ENCODE measurements around the gene EFNA5.

EFNA5 gene

GRCh38 chr5:107484281-107484680 is 186.5 kb downstream of the EFNA5 start:
- DNase-seq (ENCODE audit: low read depth): no peak

GRCh38 chr5:107483231-107484024 is 187.3 kb downstream of the EFNA5 start:
- no peak for DNase-seq (ENCODE audit: low read depth)

DNA sequence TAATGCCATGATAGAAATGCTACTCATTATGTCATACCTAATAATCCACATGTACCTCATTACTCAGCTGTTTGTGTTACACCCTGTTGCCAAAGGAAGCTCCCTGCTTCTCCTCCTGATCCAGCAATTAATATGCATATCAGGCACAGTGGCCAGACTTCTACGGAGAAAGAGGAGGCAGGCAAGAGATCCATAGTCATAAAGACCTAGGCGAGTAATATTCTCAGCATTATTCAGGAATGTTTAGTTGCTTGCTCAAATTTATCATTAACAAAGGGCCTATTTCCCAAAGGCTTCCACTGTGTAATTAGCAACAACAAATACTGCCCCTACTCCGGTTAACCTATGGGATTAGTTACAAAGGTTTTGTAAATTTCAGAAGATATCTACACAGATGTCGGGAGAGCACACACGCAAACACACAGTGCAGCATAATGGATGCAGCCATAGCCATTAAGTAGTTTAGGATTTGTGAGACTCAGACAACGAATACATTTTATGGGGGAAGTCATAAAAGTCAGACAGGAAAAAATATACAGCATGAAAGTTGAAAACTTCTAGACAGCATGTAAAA is 192.6 kb downstream of the EFNA5 start:
- DNase-seq (ENCODE audit: low read depth): no peak

- no peak for DNase-seq (ENCODE audit: low read depth)
These were observed 193.2 kb downstream of the EFNA5 start for GRCh38 chr5:107477492-107477891.

DNA sequence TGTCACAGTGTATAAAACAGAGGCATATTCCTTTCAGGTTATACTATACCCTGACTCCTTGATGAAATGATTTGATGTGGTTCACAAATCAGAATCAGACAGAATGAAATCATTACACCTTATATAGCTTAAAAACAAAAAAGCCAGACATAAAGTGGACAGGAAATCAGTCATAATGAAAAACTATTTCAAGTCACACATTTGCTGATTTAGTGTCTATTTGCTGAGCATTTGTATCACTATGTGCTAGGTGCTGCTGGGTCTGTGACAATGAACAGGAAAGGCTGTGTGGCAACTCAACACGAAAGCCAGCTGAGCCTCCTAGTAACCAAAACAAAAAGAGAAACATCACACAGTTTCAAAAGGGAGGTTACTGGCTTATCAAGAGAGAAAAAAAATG is 194.0 kb downstream of the EFNA5 start:
- DNase-seq (ENCODE audit: low read depth): no peak

DNA sequence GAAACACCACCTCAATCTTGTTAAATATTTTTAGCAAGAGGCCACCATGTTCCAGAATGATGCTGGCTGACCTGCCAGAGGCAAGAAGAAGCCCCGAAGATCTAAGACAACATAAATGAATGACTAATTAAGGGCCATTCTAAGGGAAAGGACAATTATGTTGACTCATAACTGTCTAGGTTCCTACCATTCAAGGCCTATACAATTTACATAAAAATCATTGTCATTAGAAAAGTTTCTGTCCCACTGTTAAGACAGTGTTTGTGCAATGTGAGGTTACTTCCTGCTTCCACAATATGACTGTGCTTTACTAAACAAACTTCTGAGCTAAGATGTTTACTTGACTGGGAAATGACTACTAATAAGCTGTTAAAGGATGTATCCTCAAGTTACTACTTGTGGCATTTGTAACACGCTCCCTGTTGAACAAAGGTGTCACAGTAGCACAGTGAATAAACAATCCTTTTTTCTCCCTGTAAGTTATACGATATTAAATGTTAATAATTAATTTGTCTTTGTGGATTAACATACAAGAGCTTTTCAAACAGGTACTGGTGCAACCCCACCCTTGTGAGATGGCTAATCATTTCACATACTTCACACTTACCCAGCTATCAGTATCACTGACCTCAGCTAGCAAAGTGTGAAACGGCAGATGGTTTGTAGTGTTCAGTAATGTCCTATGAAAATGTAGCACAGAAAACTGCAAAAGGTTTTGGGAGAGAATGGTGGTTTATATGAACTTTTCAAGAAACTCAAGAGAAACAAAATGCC is 195.8 kb downstream of the EFNA5 start:
- no peak for DNase-seq (ENCODE audit: low read depth)

DNA sequence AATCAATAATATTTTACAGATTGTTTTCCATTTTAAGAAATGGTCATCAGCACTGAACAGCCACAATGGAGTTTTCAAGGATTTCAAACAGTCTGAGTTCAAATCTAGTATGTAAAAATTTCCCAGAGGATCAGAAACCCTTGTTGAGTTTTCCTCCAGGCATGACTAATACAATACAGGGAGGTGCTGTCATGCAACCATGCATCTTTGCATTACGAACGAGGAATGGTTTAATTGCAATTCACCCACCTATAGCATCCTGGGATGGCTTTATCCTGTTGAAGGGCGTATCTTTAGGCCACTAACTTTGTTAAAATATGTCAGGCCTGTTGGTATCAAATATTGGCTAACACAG is 196.4 kb downstream of the EFNA5 start:
- no peak for DNase-seq (ENCODE audit: low read depth)

DNA sequence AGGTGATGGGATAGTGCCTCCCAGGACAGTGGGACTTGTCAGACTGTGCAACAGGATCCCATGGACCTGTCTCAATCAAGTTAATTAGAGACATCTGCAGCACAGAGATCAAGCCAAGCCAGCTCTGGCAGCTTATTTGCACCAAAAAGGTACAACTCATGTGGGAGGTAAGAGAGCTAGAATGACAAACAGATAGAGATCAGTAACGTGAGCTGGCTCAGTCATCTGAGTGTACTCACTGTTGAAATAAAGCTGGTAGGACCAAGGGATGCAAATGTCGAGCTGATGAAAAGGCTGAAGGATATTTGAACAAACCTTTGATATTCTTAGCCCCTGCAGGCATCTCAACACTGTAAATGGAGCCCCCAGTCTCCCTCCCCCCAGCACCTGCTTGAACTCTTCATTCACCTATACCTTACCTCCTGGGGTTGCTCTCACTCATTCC is 198.1 kb downstream of the EFNA5 start:
- DNase-seq (ENCODE audit: low read depth): no peak

DNA sequence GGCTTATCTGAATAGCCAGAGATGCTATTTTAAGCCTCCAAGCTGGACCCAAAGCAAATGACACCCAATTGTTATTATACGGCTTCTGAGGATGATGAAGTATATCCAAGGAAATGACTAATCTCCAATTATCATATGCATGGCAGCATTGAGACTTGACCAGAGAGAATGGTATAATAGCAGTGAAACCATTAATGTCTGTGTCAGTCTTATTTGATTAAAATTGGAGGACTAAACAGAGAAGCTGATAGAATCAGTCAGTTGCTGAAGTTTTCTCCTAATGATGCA is 200.5 kb downstream of the EFNA5 start:
- no peak for DNase-seq (ENCODE audit: low read depth)

DNA sequence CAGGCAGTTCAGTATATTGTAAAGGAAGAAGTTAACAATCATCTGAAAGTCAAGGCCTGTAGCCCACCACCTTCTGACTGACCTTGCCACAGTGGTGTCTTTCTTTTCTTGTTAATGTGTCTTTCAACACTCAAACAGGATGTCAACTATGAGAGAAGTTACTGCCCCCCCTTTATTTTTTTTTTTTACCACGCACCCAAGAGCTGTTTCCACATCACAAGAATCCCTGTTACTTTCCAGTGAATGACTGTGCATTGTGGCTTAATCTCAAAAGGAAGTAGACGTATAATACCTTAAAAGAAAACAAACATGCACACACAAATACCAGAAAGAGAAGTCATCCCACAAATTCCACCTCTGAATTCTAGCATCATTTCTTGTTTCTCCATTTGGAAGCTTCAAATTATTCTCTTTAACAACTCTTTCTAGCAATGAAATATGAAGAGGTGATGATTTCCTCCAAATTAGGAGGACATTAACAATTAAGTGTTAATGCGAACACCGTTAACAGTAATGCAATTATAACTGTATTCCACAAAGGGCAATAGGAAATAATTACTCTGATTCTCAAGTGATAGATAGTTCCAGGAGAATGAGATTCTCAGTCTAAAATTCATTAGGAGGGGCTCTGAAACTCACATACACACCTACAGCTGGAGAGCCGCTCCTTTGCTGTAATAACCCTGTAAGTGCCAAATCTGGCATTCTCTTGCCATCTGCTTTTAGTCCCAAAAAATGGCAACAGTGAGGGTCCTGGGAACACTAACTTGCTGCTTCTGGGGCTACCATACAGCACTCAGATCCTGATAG is 201.0 kb downstream of the EFNA5 start:
- DNase-seq (ENCODE audit: low read depth): no peak

GRCh38 chr5:107469064-107469463 is 201.7 kb downstream of the EFNA5 start:
- no peak for DNase-seq (ENCODE audit: low read depth)

DNA sequence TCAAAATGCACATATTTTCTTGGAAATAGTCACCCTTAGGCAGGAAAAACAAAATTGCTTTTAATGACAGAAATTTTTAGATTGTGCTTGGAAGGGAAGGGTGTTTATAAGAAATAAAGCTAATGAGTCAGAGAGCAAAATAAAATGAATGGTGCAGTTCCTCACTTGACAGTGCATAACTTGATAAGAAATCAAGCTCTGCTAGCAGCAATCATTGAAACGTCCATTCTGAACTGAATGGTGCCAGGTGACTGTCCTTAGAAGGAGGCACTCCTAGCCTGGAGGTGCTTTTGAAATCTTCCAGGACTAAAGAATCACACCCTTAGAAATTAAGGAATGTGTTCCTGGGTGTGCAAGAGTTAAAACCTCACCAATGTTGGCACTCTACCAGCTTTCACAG is 202.5 kb downstream of the EFNA5 start:
- DNase-seq (ENCODE audit: low read depth): no peak

DNA sequence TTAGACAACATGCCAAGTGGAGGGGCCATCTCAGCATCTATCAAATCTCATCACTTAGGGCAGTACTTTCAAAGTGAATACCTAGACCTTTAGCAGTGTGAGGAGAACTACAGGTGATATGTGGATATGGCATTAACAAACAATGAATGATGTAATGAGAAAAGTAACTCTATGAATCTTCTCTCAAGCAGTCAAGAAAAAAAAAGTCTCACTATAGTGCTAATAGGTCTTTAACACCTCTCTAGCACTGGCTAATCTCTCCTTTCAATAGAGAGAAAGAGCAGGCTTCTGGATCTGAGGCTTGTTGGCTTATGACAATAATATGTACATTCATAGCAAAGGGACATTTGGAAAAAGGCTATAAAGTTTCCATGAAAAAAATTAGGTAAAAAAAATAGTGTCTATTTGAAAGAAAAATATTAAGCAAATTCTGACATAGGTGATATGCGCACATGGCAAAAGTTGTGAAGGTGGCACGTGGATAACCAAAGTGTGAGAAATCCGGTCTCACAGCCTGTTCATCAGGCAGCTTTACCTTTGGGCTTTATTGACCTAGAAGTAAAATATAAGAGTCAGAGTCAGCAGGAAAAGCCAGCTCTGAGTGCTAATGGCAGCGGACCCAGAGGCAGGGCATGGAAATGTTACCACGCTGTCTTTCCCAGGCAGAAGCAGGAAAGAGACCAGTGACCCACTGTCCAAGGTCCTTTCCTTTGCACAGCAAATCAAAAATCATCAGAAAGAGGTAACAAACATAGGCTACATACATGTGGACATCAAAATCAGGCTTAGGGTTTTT is 203.4 kb downstream of the EFNA5 start:
- DNase-seq (ENCODE audit: low read depth): no peak

DNA sequence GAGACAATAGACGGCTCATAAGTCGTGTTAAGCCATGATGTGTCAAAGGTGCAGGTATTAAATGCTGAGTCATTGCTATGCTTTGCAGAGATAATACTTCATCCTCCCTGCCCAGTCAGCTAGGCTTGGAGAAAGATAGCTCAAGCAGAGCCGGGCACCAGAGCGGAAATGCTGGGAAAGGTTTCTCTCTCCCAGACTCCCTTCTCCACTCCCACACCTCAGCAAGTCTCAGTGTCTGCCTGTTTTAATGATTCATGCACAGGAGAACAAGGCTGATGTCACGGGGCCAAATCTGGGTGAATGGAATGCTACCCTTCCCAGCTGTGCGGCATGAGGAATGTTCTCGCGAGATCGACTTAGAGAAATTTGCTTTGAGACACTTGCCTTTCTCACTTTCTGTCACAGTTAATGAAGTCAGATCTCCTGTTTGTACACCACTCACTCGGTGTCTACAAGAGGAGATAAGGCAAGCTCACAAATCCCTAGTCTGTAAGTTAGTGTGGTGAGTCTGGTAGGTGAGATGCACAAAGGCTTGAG is 204.4 kb downstream of the EFNA5 start:
- DNase-seq (ENCODE audit: low read depth): no peak

DNA sequence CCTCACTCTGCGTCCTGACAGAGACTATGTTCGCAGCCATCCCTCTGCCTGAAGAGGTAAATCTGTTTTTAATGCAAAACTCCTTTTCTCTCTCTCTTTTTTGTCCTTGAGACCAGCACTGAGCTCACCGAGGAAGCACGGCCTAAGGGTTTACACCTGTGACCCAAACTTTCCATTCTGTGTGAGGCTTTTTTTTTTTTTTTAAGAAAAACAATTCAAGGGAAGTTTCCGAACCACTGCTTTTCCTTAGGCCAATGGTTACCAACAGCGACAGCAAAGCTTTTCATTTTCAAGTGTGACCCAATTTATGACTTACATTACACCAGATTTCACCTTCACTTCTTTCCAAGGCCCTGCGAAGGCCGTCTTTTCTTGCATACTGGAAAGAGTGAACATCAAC is 205.9 kb downstream of the EFNA5 start:
- no peak for DNase-seq (ENCODE audit: low read depth)

- DNase-seq (ENCODE audit: low read depth): no peak
These were observed 206.3 kb downstream of the EFNA5 start for GRCh38 chr5:107464416-107464815.

DNA sequence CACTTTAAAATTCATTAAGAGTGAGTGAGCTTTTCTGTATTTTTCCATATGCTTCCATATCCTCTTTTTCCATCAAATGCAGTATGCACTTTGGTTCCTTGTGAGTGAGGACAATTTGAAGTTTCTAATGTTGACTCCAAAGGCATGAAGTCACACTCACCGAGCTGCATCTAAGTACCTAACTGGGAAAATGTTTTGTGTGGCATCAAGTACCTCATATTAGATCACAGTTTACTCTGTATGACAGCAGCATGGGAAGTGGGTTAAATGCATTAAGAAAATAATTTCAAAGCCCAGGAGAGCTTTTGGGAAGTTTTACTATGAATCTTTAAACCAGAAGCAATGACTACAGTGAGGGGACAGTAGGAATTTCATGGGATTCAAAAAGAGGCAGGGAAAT is 207.0 kb downstream of the EFNA5 start:
- DNase-seq (ENCODE audit: low read depth): no peak

DNA sequence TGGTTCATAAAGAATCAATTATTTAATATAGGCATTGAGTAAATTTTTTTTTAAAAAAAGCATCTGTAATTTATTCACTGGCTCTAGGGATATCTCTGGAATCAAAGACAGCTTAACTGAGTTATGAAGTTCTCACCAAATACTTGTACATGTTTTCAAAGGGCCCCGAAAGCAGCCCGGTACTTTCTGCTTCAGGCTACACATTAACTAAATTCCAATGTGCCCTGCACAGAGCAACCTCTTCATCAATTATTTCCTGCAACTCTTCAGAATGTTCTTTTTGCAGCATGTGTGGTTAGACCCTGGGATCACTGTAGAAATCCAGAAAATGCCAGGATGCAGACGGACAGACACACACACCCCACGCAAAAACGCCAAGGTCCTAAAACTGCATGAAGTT is 209.0 kb downstream of the EFNA5 start:
- no peak for DNase-seq (ENCODE audit: low read depth)

GRCh38 chr5:107460789-107461188 is 209.9 kb downstream of the EFNA5 start:
- no peak for DNase-seq (ENCODE audit: low read depth)

- DNase-seq (ENCODE audit: low read depth): no peak
These were observed 211.1 kb downstream of the EFNA5 start for GRCh38 chr5:107459605-107460004.

GRCh38 chr5:107458322-107458721 is 212.4 kb downstream of the EFNA5 start:
- DNase-seq (ENCODE audit: low read depth): no peak

GRCh38 chr5:107457881-107458280 is 212.9 kb downstream of the EFNA5 start:
- DNase-seq (ENCODE audit: low read depth): no peak

Measured in activated gamma-delta T cell treated with anti-CD3 and anti-CD28 coated beads, Interleukin-2, amount 50 U/mL, for 16 hours (primary cell).